A549 (cell line): ENCODE data around the gene NFIA. TPM values are rescaled to one million over a fixed set of nuclear protein-coding genes. Genes with fewer than 3 reads are reported as not detected.

Experiments
- ATAC-seq, 2 experiments: fragments of 200-7000 bp in 1 of 2; fragments of >200 bp in 1 of 2; cut with Nextera tagmentation in 1 of 2; cut with Tn5 transposase in 1 of 2; 3 replicates each; pipeline versions ENCODE4 v1.8.0 to v1.9.1; 2018 to 2020; ENCODE audit warnings: mild to moderate bottlenecking in 1 of 2, moderate library complexity in 1 of 2
- CTCF ChIA-PET: fragments of 300-600 bp; sonication (Branson Sonifier 250); formaldehyde crosslinking; extraction: SDS; loops from one replicate; lab custom pipeline; 2021; ENCODE audit warnings: antibody characterized with exemption, inconsistent platforms; lab: Yijun Ruan, JAX
- POLR2A ChIA-PET: fragments of 350-600 bp; formaldehyde crosslinking; extraction: SDS; loops from one replicate; lab custom pipeline; 2021; ENCODE audit warnings: antibody characterized with exemption, inconsistent platforms; lab: Yijun Ruan, JAX
- DNase-seq, 2 experiments: peaks; one replicate each; pipeline versions ENCODE4 v3.0.0 to v3.0.0-alpha.2; 2011 to 2016; ENCODE audit warnings: low read depth in 1 of 2, low spot score in 1 of 2
- FAIRE-seq: peaks from 2 replicates; lab custom pipeline; 2011; peaks lifted over from hg19 to GRCh38; lab: Jason Lieb, UNC
- H3K27ac ChIP-seq, 2 experiments: fragments of >200 bp; sonication (Bioruptor Twin); formaldehyde crosslinking; 3 replicates each; pipeline ENCODE4 v1.5.1; 2016 to 2017
- H3K4me1 ChIP-seq: fragments of >200 bp; sonication (Bioruptor Twin); formaldehyde crosslinking; 3 replicates; pipeline ENCODE4 v1.6.1; 2016
- H3K4me2 ChIP-seq: fragments of >200 bp; sonication (Bioruptor Twin); formaldehyde crosslinking; 3 replicates; pipeline ENCODE4 v1.6.1; 2016
- H3K4me3 ChIP-seq: fragments of >200 bp; sonication (Bioruptor Twin); formaldehyde crosslinking; 3 replicates; pipeline ENCODE4 v1.5.1; 2016
- H3K9me3 ChIP-seq: fragments of >200 bp; sonication (Bioruptor Twin); formaldehyde crosslinking; 3 replicates; pipeline ENCODE4 v1.6.1; 2016
- CBX8 ChIP-seq: fragments of 200-600 bp; sonication (generic); IDR thresholded peaks from 2 replicates; pipeline ENCODE4 v1.6.1; 2016
- CHD4 ChIP-seq: fragments of 200-600 bp; sonication (generic); IDR thresholded peaks from 2 replicates; pipeline ENCODE4 v1.6.1; 2016; ENCODE audit warnings: antibody characterized with exemption, mild to moderate bottlenecking, borderline replicate concordance
- EHF ChIP-seq: fragments of 250-450 bp; sonication (Bioruptor Pico); IDR thresholded peaks from 2 replicates; pipeline ENCODE4 v1.5.0; 2020; ENCODE audit warnings: mild to moderate bottlenecking
- HDAC2 ChIP-seq: fragments of 200-600 bp; sonication (generic); IDR thresholded peaks from 2 replicates; pipeline ENCODE4 v1.6.1; 2016
- JUN ChIP-seq, 2 experiments: fragments of >200 bp; sonication (Bioruptor Twin); formaldehyde crosslinking; IDR thresholded peaks; 2 replicates in 1 of 2; 3 replicates in 1 of 2; pipeline ENCODE4 v1.6.1; 2016 to 2017
- JUNB ChIP-seq: fragments of >200 bp; sonication (Bioruptor Twin); formaldehyde crosslinking; IDR thresholded peaks from 2 replicates; pipeline ENCODE4 v1.6.1; 2016
- MAZ ChIP-seq: fragments of 150-350 bp; IDR thresholded peaks from 2 replicates; pipeline ENCODE4 v1.6.1; 2014; ENCODE audit warnings: antibody characterized with exemption, low read depth, low read length, borderline replicate concordance
- NFE2L2 ChIP-seq: fragments of 150-350 bp; conservative IDR thresholded peaks from 2 replicates; pipeline ENCODE4 v1.6.1; 2014; ENCODE audit warnings: low read length
- NPAS2 ChIP-seq: fragments of 250-450 bp; sonication (Bioruptor Pico); IDR thresholded peaks from 2 replicates; pipeline ENCODE4 v1.8.0; 2022; ENCODE audit warnings: mild to moderate bottlenecking, moderate library complexity, borderline replicate concordance
- PHF8 ChIP-seq: fragments of 200-600 bp; sonication (generic); IDR thresholded peaks from 2 replicates; pipeline ENCODE4 v1.6.1; 2016; ENCODE audit warnings: low read depth, mild to moderate bottlenecking, antibody characterized with exemption, moderate library complexity, borderline replicate concordance
- POLR2A ChIP-seq: IDR thresholded peaks from 2 replicates; pipeline ENCODE4 v1.6.1; 2012; ENCODE audit warnings: mild to moderate bottlenecking, low read length
- RAD21 ChIP-seq, 2 experiments: fragments of >200 bp in 1 of 2; sonication (Bioruptor Twin) in 1 of 2; formaldehyde crosslinking in 1 of 2; IDR thresholded peaks in 1 of 2; conservative IDR thresholded peaks in 1 of 2; 2 replicates in 1 of 2; 3 replicates in 1 of 2; pipeline ENCODE4 v1.6.1; 2012 to 2018; ENCODE audit warnings: inconsistent platforms in 1 of 2
- RARB ChIP-seq: fragments of 250-450 bp; sonication (Bioruptor Pico); IDR thresholded peaks from 2 replicates; pipeline ENCODE4 v1.8.0; 2021; ENCODE audit warnings: mild to moderate bottlenecking, moderate library complexity
- RCOR1 ChIP-seq: fragments of 150-350 bp; IDR thresholded peaks from 2 replicates; pipeline ENCODE4 v1.6.1; 2014; ENCODE audit warnings: antibody characterized with exemption, low read length, low read depth
- RFX5 ChIP-seq: fragments of 450-650 bp; IDR thresholded peaks from 2 replicates; pipeline ENCODE4 v1.7.1; 2014; ENCODE audit warnings: antibody characterized with exemption, mild to moderate bottlenecking, moderate library complexity
- RNF2 ChIP-seq: fragments of 200-600 bp; sonication (generic); IDR thresholded peaks from 2 replicates; pipeline ENCODE4 v1.6.1; 2016; ENCODE audit warnings: low read depth, mild to moderate bottlenecking, antibody characterized with exemption, moderate library complexity, borderline replicate concordance
- SMC3 ChIP-seq: fragments of >200 bp; sonication (Bioruptor Twin); formaldehyde crosslinking; IDR thresholded peaks from 3 replicates; pipeline ENCODE4 v1.6.1; 2018; ENCODE audit warnings: inconsistent platforms
- SREBF2 ChIP-seq: fragments of 450-650 bp; IDR thresholded peaks from 2 replicates; pipeline ENCODE4 v1.6.1; 2014; ENCODE audit warnings: mild to moderate bottlenecking, moderate library complexity
- TFCP2L1 ChIP-seq: fragments of 250-450 bp; sonication (Bioruptor Pico); IDR thresholded peaks from 2 replicates; pipeline ENCODE4 v1.5.0; 2021; ENCODE audit warnings: mild to moderate bottlenecking
- TP53 ChIP-seq: fragments of 250-450 bp; sonication (Bioruptor Pico); IDR thresholded peaks from 2 replicates; pipeline ENCODE4 v1.5.0; 2021; ENCODE audit warnings: mild to moderate bottlenecking, moderate library complexity
- ZC3H11A ChIP-seq: fragments of 450-650 bp; IDR thresholded peaks from 2 replicates; pipeline ENCODE4 v1.6.1; 2014; ENCODE audit warnings: antibody characterized with exemption, mild to moderate bottlenecking
- ZSCAN20 ChIP-seq: fragments of 250-450 bp; sonication (Bioruptor Pico); IDR thresholded peaks from 2 replicates; pipeline ENCODE4 v1.8.0; 2022; ENCODE audit warnings: mild to moderate bottlenecking, moderate library complexity
- WGBS: methylation state at CpG from one replicate; pipeline ENCODE4 v1.1.6; 2017; ENCODE audit errors: missing lambda C conversion rate; 5-methylcytosine and 5-hydroxymethylcytosine counted together
- polyA plus RNA-seq, 4 experiments: library from polyadenylated mRNA; depleted of rRNA in 3 of 4; stranded (reverse); fragments of >200 nt; fragmentation: RNase III in 1 of 4; extraction: RNeasy Plus Mini Kit Qiagen cat#74134 plus additional on column Dnase treatment in 1 of 4; gene quantifications; 2 replicates in 3 of 4; 3 replicates in 1 of 4; pipeline ENCODE4 v1.2.3, GENCODE V29; 2011 to 2017
- TF ChIP-seq, protein P1 (sequence below): fragments of 450-650 bp; IDR thresholded peaks from 2 replicates; pipeline ENCODE4 v1.6.1; 2014; ENCODE audit warnings: antibody characterized with exemption
- TF ChIP-seq, protein P2 (sequence below): fragments of 250-450 bp; sonication (Bioruptor Pico); IDR thresholded peaks from 2 replicates; pipeline ENCODE4 v1.5.0; 2020; ENCODE audit warnings: low read depth, mild to moderate bottlenecking, moderate library complexity
- TF ChIP-seq, protein P3 (sequence below): fragments of 250-450 bp; sonication (Bioruptor Pico); IDR thresholded peaks from 2 replicates; pipeline ENCODE4 v1.5.0; 2021; ENCODE audit warnings: mild to moderate bottlenecking, moderate library complexity, borderline replicate concordance
- TF ChIP-seq, protein P4 (sequence below): fragments of >200 bp; sonication (Bioruptor Twin); formaldehyde crosslinking; IDR thresholded peaks from 3 replicates; pipeline ENCODE4 v1.6.1; 2016

NFIA gene
- polyA plus RNA-seq, 2 of the 4 experiments (the other 2 are of a cell fraction), result 6.5 to 25.8 TPM

DNA sequence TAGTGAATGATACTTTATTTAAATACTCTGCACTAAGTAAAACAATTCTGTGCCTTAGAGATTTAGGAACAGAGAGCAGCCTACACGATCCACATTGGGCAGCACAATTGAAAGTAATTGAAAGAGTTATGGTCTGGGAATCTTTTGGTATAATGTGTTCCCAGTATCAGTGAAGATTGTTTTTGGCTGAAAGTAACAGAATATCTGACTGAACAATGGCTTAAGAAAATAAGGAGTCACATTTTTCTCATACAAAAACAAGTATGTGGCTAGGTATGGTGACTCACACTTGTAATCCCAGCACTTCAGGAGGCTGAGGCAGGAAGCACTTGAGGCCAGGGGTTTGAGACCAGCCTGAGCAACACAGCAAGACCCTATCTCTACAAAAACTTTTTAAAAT, 306.2 kb downstream of the NFIA start:
- no peaks in the 10 kb centered on the region for H3K4me1 ChIP-seq
- FAIRE-seq, result no peak
- H3K9me3 ChIP-seq, result peaks cover 17% of the 10 kb centered on the region
- no peak overlapping the region for H3K4me3 ChIP-seq
- WGBS, result 87% methylated on average over 1 of the region's 1 CpG
- no peak for TF ChIP-seq PHF8
- TF ChIP-seq NPAS2, result no peak
- TF ChIP-seq JUN (IDR thresholded peaks at IDR 0.05), result no peak
- TF ChIP-seq SMC3, result no peak
- TF ChIP-seq TP53 (CRISPR knock-in tag), result no peak
- TF ChIP-seq CHD4, result no peak
- TF ChIP-seq TFCP2L1 (CRISPR knock-in tag), result no peak
- no peak for TF ChIP-seq JUNB
- TF ChIP-seq MAZ, result no peak
- TF ChIP-seq, protein P1, sequence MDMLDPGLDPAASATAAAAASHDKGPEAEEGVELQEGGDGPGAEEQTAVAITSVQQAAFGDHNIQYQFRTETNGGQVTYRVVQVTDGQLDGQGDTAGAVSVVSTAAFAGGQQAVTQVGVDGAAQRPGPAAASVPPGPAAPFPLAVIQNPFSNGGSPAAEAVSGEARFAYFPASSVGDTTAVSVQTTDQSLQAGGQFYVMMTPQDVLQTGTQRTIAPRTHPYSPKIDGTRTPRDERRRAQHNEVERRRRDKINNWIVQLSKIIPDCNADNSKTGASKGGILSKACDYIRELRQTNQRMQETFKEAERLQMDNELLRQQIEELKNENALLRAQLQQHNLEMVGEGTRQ, result no peak
- TF ChIP-seq, all 56 proteins: peak for 0
- DNase-seq (no peak), ATAC-seq (no peak)
- POLR2A ChIA-PET, result no interaction called here
- no peak overlapping the region for H3K27ac ChIP-seq
- CTCF ChIA-PET, result interaction anchor here (1.4 kb wide), 1 partner anchor 10 kb away, joined by 4 read pairs; no protein-coding TSS in a partner anchor
- no peak overlapping the region for H3K4me2 ChIP-seq

DNA sequence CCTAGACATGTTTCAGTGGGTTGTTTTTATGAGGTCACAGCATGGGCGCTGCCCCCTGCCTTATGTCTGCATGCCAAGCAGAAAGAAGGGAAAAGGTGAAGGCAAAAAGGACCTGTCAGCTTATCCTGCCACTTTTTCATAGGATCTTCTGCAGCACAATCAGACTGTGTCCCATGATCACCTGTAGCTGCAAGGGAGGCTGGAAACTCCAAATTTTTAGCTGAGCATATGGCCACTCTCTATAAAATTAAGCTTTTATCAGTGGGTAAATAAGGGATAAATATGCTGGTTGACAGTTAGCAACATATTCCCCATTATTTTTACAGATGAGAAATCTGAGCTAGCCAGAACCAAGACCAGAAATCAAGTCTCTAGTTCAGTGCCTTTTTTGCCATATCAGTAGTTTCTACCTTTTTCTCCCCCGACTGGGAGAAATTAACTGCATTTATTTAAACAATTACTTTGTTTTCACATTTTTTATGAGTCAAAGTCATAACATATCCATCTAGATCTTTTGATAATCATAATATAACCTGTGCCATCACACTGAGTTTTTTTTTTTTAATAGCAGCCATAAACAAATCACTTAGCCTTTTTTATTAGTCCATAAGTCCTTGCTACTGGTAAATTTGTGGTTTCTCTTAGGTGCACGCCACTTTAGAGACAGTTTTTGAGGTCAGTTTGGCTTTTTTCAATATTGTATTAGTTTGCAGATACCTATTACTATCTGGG, 307.0 kb downstream of the NFIA start:
- Histone ChIP-seq H3K4me2 (no peak overlapping the region), H3K9me3 (peaks cover 17% of the 10 kb centered on the region), H3K4me1 (no peaks in the 10 kb centered on the region), H3K4me3 (no peak overlapping the region), H3K27ac (no peak overlapping the region)
- TF ChIP-seq RAD21 (conservative IDR thresholded peaks at IDR 0.05 in 1 of 2, IDR thresholded peaks at IDR 0.05 in 1 of 2) (no peak), ZSCAN20 (no peak)
- 94% methylated on average over 3 of the region's 3 CpGs for WGBS
- ATAC-seq (no peak), DNase-seq (no peak), FAIRE-seq (no peak)
- CTCF ChIA-PET, result no interaction called here
- POLR2A ChIA-PET, result no interaction called here

DNA sequence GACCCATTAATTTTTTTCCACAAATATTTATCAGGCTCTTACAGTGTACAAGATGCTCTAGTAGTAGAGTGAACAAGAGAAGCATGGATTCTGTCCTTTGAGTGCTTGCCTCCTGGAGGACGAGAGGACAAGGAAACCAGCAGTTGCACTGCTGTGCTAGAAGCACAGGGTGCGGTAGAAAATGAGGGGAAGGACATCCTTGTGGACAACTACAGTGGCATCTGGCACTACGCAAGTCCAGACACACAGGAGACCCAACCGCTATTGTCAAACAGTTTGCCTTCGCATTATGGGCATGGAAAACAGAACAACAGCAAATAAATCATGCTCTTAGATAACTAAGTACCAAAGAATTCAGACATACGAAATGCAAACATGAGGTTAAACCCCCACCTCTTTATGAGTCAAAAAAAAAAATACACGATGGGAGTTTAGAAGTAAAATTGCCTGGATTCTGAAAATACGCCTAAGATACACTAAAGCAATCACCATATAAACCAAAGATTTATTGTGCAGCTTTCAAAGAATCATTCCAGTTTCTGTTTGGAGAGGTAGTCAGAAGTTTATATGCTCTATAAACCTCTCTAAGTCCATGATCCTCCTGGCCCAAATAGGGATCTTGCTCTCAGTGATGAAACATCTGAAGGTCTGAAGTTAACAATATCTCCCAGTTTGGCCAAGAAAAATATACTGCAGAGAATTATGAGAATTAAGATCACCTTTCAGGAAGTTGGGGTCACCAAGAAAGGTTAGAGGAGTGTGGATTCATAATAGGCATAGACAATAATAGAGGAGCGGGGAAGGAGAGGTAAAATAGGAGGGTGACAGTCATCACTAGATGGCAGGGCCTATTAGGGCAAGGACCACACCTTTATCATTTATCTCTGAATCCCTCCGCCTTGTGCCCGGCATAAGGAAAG, 307.8 kb downstream of the NFIA start:
- Histone ChIP-seq H3K4me1 (no peaks in the 10 kb centered on the region), H3K27ac (no peak overlapping the region), H3K9me3 (peaks cover 17% of the 10 kb centered on the region), H3K4me2 (no peak overlapping the region), H3K4me3 (no peak overlapping the region)
- DNase-seq (no peak), ATAC-seq (no peak), FAIRE-seq (no peak)
- ChIA-PET POLR2A (no interaction called here), CTCF (no interaction called here)
- WGBS, result 92% methylated on average over 11 of the region's 11 CpGs
- TF ChIP-seq RNF2, result no peak

DNA sequence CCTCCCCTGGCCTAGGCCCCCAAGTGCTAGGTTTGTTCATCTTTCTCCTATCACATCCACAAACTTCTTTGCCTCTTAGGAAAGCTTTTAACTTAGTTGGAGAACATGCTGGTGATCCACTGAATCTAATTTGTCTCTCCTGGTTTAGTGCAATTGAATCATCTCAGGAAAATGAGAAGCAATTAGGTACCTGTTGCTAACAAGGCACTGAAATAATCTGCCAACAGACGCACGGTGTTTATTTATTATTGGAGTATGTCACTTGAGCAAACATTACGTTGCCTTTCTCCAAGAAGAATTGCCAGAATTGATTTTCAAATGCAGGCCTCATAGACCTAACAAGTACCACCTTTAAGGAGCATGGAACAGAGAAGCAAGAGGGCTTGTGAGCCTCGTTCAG, 309.4 kb downstream of the NFIA start:
- WGBS, result 65% methylated on average over 4 of the region's 4 CpGs
- no peak overlapping the region for H3K4me2 ChIP-seq
- H3K9me3 ChIP-seq, result peaks cover 17% of the 10 kb centered on the region
- no peak for ATAC-seq
- POLR2A ChIA-PET, result no interaction called here
- CTCF ChIA-PET, result no interaction called here
- no peak for FAIRE-seq
- H3K4me1 ChIP-seq, result no peaks in the 10 kb centered on the region
- H3K4me3 ChIP-seq, result no peak overlapping the region
- no peak for DNase-seq
- no peak overlapping the region for H3K27ac ChIP-seq
- TF ChIP-seq SREBF2, result no peak
- TF ChIP-seq CBX8, result no peak
- no peak for TF ChIP-seq TP53 (CRISPR knock-in tag)
- TF ChIP-seq, protein P2, sequence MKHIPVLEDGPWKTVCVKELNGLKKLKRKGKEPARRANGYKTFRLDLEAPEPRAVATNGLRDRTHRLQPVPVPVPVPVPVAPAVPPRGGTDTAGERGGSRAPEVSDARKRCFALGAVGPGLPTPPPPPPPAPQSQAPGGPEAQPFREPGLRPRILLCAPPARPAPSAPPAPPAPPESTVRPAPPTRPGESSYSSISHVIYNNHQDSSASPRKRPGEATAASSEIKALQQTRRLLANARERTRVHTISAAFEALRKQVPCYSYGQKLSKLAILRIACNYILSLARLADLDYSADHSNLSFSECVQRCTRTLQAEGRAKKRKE (CRISPR knock-in tag), result no peak
- no peak for TF ChIP-seq RARB (CRISPR knock-in tag)
- TF ChIP-seq POLR2A, result no peak
- TF ChIP-seq ZC3H11A, result no peak
- no peak for TF ChIP-seq HDAC2
- TF ChIP-seq, protein P3, sequence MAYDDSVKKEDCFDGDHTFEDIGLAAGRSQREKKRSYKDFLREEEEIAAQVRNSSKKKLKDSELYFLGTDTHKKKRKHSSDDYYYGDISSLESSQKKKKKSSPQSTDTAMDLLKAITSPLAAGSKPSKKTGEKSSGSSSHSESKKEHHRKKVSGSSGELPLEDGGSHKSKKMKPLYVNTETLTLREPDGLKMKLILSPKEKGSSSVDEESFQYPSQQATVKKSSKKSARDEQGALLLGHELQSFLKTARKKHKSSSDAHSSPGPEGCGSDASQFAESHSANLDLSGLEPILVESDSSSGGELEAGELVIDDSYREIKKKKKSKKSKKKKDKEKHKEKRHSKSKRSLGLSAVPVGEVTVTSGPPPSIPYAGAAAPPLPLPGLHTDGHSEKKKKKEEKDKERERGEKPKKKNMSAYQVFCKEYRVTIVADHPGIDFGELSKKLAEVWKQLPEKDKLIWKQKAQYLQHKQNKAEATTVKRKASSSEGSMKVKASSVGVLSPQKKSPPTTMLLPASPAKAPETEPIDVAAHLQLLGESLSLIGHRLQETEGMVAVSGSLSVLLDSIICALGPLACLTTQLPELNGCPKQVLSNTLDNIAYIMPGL (CRISPR knock-in tag), result no peak
- TF ChIP-seq, protein P4, sequence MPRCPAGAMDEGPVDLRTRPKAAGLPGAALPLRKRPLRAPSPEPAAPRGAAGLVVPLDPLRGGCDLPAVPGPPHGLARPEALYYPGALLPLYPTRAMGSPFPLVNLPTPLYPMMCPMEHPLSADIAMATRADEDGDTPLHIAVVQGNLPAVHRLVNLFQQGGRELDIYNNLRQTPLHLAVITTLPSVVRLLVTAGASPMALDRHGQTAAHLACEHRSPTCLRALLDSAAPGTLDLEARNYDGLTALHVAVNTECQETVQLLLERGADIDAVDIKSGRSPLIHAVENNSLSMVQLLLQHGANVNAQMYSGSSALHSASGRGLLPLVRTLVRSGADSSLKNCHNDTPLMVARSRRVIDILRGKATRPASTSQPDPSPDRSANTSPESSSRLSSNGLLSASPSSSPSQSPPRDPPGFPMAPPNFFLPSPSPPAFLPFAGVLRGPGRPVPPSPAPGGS, result no peak
- no peak for TF ChIP-seq NFE2L2
- TF ChIP-seq RFX5, result no peak
- no peak for TF ChIP-seq JUN (IDR thresholded peaks at IDR 0.05)
- no peak for TF ChIP-seq EHF (CRISPR knock-in tag)
- no peak for TF ChIP-seq RCOR1
- TF ChIP-seq PHF8, result no peak
